Retinal pigment epithelial cell (primary cell): ENCODE data around the gene COX18.

ENCODE experiments used
- DNase-seq: peaks from one replicate; pipeline ENCODE4 v3.0.0-alpha.2; 2010; ENCODE audit warnings: low read depth
- H3K4me3 ChIP-seq: 2 replicates; pipeline ENCODE4 v1.5.1; 2011; ENCODE audit warnings: mild to moderate bottlenecking, low read length, control low read depth, moderate library complexity
- TF ChIP-seq, protein P1 (sequence below): conservative IDR thresholded peaks from 2 replicates; pipeline ENCODE4 v1.5.1; 2011; ENCODE audit warnings: low read depth, low read length, control low read depth, inconsistent platforms

The COX18 gene

DNA sequence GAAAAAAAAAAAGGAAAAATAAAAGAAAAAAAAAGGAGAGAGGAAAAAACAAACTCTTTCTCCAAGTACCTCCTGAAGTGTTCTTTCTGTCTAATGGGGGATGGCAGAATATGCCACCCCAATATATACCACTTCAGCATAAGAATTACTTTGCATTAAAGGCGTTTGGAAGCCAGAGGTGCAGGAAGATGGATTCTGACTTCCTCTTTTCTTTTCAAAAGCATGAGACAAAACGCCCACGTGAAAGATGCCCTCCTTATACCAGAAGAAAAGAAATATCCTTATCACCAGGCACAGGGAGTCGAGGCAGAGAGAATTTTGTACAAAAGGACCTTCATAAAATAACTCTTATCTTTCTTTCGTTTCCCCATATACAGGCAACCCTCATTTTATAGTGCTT, 40.9 kb downstream of the COX18 start:
- no peak overlapping the region for H3K4me3 ChIP-seq
- no peak for DNase-seq
- TF ChIP-seq, protein P1, sequence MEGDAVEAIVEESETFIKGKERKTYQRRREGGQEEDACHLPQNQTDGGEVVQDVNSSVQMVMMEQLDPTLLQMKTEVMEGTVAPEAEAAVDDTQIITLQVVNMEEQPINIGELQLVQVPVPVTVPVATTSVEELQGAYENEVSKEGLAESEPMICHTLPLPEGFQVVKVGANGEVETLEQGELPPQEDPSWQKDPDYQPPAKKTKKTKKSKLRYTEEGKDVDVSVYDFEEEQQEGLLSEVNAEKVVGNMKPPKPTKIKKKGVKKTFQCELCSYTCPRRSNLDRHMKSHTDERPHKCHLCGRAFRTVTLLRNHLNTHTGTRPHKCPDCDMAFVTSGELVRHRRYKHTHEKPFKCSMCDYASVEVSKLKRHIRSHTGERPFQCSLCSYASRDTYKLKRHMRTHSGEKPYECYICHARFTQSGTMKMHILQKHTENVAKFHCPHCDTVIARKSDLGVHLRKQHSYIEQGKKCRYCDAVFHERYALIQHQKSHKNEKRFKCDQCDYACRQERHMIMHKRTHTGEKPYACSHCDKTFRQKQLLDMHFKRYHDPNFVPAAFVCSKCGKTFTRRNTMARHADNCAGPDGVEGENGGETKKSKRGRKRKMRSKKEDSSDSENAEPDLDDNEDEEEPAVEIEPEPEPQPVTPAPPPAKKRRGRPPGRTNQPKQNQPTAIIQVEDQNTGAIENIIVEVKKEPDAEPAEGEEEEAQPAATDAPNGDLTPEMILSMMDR = no peak

DNA sequence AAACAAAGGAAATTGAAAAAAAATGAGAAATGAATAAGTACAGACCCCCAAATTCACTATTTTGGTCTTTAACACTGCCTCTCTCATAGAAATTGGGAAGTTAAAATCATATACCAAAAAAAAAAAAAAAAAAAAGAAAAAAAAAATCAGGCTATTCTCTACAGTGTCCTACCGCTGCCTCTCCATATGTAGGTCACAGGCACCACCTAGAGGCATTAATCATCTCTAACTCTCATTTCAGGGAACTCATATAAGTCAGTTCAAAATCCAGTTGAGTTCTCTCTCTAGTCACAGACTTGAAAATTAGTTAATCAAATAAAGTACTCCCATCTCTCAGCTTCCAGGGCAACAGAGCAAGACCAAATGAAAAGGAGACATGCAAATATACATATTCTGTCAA, 47.9 kb downstream of the COX18 start:
- no peak for DNase-seq
- TF ChIP-seq, protein P1 = peak; percentile 55
- H3K4me3 ChIP-seq = no peak overlapping the region

DNA sequence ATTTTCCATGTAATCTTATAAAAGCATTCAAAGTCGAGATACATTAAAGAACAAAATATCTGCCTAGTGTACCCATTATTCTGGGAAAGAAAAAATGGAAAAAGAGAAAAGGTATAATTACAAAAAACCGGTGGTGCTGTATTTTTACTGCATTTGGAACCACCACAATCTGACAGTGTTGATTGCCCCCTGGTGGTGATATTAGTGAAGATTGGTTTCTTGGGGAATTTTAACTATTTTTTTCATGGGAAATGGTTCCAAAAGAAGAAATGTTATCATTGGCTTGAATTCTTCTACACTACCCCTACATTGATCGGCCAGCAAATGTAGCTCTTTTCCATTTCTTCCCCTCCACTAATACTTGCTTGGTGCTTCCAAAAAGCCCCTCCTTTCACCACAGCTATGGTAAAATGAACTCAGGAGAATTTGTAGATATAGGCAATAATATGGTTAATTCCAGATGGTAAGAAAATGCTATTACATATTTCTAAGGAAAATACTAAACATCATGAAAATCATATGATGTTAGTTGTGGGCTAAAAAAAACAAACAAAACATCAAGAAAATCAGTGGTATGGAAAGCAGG, 50.0 kb downstream of the COX18 start:
- no peak for DNase-seq
- TF ChIP-seq, protein P1 = peak; percentile 63

DNA sequence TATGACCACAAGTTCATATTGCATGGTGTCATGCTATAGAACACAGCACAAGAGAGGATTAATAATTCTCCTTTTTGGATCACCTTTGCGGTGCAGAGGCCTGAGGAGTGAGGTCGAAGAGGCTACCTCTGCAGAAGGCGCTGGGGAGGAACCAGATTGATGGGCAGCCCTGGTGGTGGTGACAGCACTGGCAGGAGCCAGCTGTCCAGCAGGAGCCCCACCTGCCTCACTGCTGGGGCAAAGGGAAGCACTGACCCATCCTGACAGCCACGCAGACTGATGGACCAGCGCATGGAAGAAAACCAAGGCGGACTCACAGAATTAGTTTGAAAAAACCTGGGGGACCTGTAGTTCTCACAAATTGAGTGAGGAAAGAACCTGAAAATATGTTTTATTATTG, 50.9 kb downstream of the COX18 start:
- DNase-seq = no peak
- TF ChIP-seq, protein P1 = no peak
- H3K4me3 ChIP-seq = no peak overlapping the region

More for the DNA sequence above, 50.0 kb downstream of the COX18 start:
- no peak overlapping the region for H3K4me3 ChIP-seq

DNA sequence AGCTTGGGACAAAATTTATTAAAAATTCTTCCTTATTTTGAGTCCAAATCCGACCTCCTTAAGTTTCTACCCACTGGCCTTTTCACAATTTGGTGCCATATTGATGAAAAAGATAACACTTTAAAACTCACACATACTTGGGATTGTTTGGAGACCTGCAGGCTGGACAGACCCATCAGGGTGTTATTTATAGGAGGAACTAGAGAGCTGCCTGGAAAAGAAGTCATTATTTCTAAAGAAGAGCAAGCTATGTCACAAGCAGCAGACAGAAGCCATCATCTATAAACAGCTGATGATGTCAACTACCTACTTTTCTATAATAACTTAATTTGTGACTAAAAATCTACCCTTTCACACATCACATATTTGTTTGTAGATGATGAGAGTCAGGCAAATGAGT, 56.2 kb downstream of the COX18 start:
- DNase-seq = no peak
- TF ChIP-seq, protein P1 = no peak
- no peak overlapping the region for H3K4me3 ChIP-seq

DNA sequence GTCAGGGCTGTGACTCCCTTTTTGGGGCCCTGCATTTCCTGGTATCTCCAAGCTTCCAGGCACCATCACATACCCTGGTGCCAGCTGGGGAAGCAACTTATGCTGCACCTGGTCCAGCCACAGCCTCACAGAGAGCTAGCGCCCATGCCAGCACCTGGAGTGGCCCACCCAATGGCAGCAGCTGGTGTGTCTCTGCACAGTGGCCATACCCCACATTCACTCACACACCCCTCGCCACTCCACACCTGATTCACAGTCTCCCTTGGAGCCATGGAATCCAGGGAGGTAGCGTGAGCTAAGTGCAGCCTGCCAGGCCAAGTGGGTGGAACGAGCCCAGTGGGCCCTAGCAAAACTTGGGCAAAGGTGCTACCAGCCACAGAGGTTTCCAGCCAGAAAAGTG, 56.8 kb downstream of the COX18 start:
- TF ChIP-seq, protein P1 = no peak
- H3K4me3 ChIP-seq = no peak overlapping the region
- no peak for DNase-seq

DNA sequence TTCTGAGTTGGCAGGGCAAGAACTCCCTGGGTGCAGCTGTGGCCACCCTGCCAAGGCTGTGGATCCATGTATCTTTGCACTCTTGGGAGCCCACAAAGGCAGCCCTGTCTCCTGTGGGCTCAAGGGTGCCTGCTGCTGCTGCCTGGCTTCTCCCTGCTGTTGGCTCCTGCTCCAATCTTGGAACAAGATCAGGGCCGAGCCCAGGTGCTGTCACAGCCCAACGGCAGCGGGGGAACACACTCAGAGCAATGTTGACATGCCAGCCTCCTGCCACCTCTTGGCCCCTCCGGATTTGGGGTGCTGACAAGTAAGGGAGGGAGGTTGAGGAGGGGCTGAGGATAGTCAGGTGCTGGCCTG, 57.9 kb downstream of the COX18 start:
- DNase-seq = no peak
- TF ChIP-seq, protein P1 = no peak
- H3K4me3 ChIP-seq = no peak overlapping the region
